Keratinocyte (primary cell): Measurements from ENCODE around the gene LRIT3. TPM values are rescaled to one million over a fixed set of nuclear protein-coding genes. Genes with fewer than 3 reads are reported as not detected.

Experiments
- DNase-seq: peaks from one replicate; pipeline ENCODE4 v3.0.0-alpha.2; 2011; ENCODE audit warnings: low read depth, missing footprints, low spot score
- FAIRE-seq: peaks from 2 replicates; lab custom pipeline; 2011; peaks lifted over from hg19 to GRCh38; lab: Jason Lieb, UNC
- H2AFZ ChIP-seq: 2 replicates; pipeline ENCODE4 v1.6.0; 2012; ENCODE audit warnings: low read length, control low read depth, inconsistent platforms; ENCODE audit not compliant: control insufficient read depth
- H3K27ac ChIP-seq: 2 replicates; pipeline ENCODE4 v1.5.1; 2011; ENCODE audit warnings: low read length; ENCODE audit not compliant: control insufficient read depth, insufficient read depth
- H3K27me3 ChIP-seq: 3 replicates; pipeline ENCODE4 v1.6.0; 2011; ENCODE audit warnings: low read length; ENCODE audit not compliant: control insufficient read depth, insufficient read depth; ENCODE audit errors: extremely low read depth
- H3K36me3 ChIP-seq, 2 experiments: 2 replicates in 1 of 2; 3 replicates in 1 of 2; pipeline ENCODE4 v1.5.1; 2011; ENCODE audit warnings: low read length in 2 of 2, mild to moderate bottlenecking in 1 of 2; ENCODE audit not compliant: control insufficient read depth in 2 of 2, insufficient read depth in 2 of 2; ENCODE audit errors: extremely low read depth in 1 of 2
- H3K4me1 ChIP-seq: 3 replicates; pipeline ENCODE4 v1.5.1; 2011; ENCODE audit warnings: low read length; ENCODE audit not compliant: control insufficient read depth, insufficient read depth; ENCODE audit errors: extremely low read depth
- H3K4me2 ChIP-seq: 3 replicates; pipeline ENCODE4 v1.6.0; 2011; ENCODE audit warnings: low read depth, low read length; ENCODE audit not compliant: control insufficient read depth, insufficient read depth; ENCODE audit errors: extremely low read depth
- H3K4me3 ChIP-seq, 3 experiments: fragments of 200-600 bp in 1 of 3; sonication (generic) in 1 of 3; 2 replicates in 2 of 3; 3 replicates in 1 of 3; pipeline ENCODE4 v1.5.1; 2011 to 2016; ENCODE audit warnings: low read length in 3 of 3, mild to moderate bottlenecking in 3 of 3, control low read depth in 2 of 3, inconsistent platforms in 1 of 3, low read depth in 1 of 3, mixed read lengths in 1 of 3, mixed run types in 1 of 3, moderate library complexity in 1 of 3; ENCODE audit not compliant: control insufficient read depth in 2 of 3, insufficient read depth in 2 of 3; ENCODE audit errors: extremely low read depth in 1 of 3
- H3K79me2 ChIP-seq: 2 replicates; pipeline ENCODE4 v1.6.0; 2012; ENCODE audit warnings: low read length; ENCODE audit not compliant: control insufficient read depth, insufficient read depth
- H3K9ac ChIP-seq: 3 replicates; pipeline ENCODE4 v1.6.0; 2011; ENCODE audit warnings: low read length; ENCODE audit not compliant: control insufficient read depth, insufficient read depth; ENCODE audit errors: extremely low read depth
- H3K9me1 ChIP-seq: 3 replicates; pipeline ENCODE4 v1.6.0; 2011; ENCODE audit warnings: low read length; ENCODE audit not compliant: control insufficient read depth, insufficient read depth; ENCODE audit errors: extremely low read depth
- H3K9me3 ChIP-seq: 2 replicates; pipeline ENCODE4 v1.5.1; 2012; ENCODE audit warnings: low read depth, low read length; ENCODE audit not compliant: control insufficient read depth
- H4K20me1 ChIP-seq: 3 replicates; pipeline ENCODE4 v1.6.0; 2011; ENCODE audit warnings: low read length; ENCODE audit not compliant: control insufficient read depth, insufficient read depth; ENCODE audit errors: extremely low read depth
- CTCF ChIP-seq, 3 experiments: IDR thresholded peaks in 1 of 3; conservative IDR thresholded peaks in 1 of 3; optimal IDR thresholded peaks in 1 of 3; 2 replicates in 2 of 3; 3 replicates in 1 of 3; pipeline versions ENCODE3 to v1.5.1; 2011; ENCODE audit warnings: low read length in 3 of 3, mild to moderate bottlenecking in 3 of 3, moderate library complexity in 2 of 3, control low read depth in 1 of 3, inconsistent platforms in 1 of 3; ENCODE audit not compliant: insufficient read depth in 2 of 3; ENCODE audit errors: extremely low read depth in 1 of 3
- EZH2 ChIP-seq: IDR thresholded peaks from one replicate; pipeline ENCODE4 v1.6.1; 2012; ENCODE audit warnings: inconsistent platforms, mild to moderate bottlenecking, low read length, moderate library complexity
- dilution Hi-C: fragments of 300-500 bp; cut with MboI; formaldehyde crosslinking; loops from one replicate; pipeline ENCODE4 v1.7.0; 2020; ENCODE audit warnings: low sequenced_read_pairs; ENCODE audit not compliant: extremely low pct_ligation_motif_present
- polyA plus RNA-seq, 5 experiments: library from polyadenylated mRNA; depleted of rRNA in 3 of 5; stranded (reverse) in 3 of 5; stranded (forward) in 1 of 5; unstranded in 1 of 5; fragments of >200 nt; gene quantifications; 1 replicate in 1 of 5; 2 replicates in 3 of 5; 3 replicates in 1 of 5; pipeline versions ENCODE4 v1.2.1 to v1.2.3, GENCODE V29; 2011 to 2012; ENCODE audit warnings: missing spikeins in 2 of 5, low read depth in 1 of 5, low replicate concordance in 1 of 5

Gene LRIT3
- polyA plus RNA-seq, 1 donor (not counting 4 experiments of a cell fraction or from before 2014, with no cell fraction given), result 0.09 TPM

DNA sequence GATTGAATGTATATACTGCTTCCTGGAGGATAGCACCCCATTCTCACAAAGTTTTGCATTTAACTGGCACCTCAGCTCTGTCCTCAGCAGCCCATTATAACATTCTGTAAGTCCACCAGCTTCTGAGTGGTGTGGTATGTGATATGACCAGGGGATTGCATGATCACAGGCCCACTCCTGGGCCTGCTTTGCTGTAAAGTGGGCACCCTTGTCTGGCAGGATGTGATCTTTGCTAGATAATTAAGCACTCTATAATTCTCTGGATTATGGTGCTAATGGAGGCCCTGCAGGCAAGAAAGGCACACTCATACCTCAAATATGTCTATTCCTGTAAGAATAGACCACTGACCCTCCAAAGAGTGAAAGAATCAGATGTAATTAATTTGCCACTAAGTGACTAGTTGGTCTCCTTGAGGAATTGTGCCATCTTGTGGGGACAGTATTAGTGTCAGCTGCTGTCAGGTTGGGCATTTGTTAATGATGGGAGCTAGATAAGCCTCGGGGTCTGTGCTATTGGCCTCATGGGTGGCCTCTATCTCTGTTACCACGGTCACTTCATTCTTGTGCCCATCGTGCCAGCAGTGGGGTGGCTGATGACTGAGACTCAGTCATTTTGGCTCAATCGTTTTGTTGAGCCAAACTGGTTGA, 43.9 kb upstream of the LRIT3 start:
- FAIRE-seq (no peak), DNase-seq (no peak)
- Histone ChIP-seq H3K4me3 (no peak overlapping the region), H4K20me1 (no peaks in the 10 kb centered on the region), H3K9me3 (no peaks in the 10 kb centered on the region), H3K36me3 (no peaks in the 10 kb centered on the region), H3K4me1 (no peaks in the 10 kb centered on the region), H3K27me3 (no peaks in the 10 kb centered on the region), H3K27ac (no peak overlapping the region), H3K9me1 (no peaks in the 10 kb centered on the region), H3K9ac (no peak overlapping the region), H3K4me2 (no peak overlapping the region), H2AFZ (no peak overlapping the region), H3K79me2 (no peaks in the 10 kb centered on the region)
- peak; percentile 26 to 75 (median 57) for TF ChIP-seq CTCF (optimal IDR thresholded peaks at IDR 0.05 in 1 of 3, IDR thresholded peaks at IDR 0.05 in 1 of 3, conservative IDR thresholded peaks at IDR 0.05 in 1 of 3; ENCODE audit: extremely low read depth in 1 of 3, insufficient read depth in 2 of 3, low read length in 3 of 3)
- no peak for TF ChIP-seq EZH2
- dilution Hi-C loops, result no loop called here

DNA sequence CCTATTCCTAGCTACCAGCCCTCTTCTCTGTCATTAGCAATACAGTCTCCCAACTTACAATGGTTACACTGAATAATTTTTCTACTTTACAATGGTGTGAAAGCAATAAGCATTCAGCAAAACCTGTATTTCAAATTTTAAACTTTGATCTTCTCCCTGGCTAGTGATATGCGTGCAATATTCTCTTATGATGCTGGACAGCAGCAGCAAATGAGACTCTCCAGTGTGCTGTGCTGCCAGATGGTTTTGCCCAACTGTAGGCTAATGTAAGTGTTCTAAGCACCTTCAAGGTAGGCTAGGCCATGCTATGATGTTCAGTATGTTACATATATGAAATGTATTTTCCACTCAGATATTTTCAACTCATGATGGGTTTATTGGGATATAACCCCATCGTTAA, 38.3 kb upstream of the LRIT3 start:
- no peaks in the 10 kb centered on the region for H3K27me3 ChIP-seq
- dilution Hi-C loops, result no loop called here
- no peak for FAIRE-seq

More for the DNA sequence above, 38.3 kb upstream of the LRIT3 start:
- H3K9me1 ChIP-seq, result no peaks in the 10 kb centered on the region
- no peak overlapping the region for H2AFZ ChIP-seq
- no peak overlapping the region for H3K27ac ChIP-seq
- no peaks in the 10 kb centered on the region for H3K79me2 ChIP-seq
- H3K36me3 ChIP-seq, result no peaks in the 10 kb centered on the region
- H3K9ac ChIP-seq, result no peak overlapping the region
- no peaks in the 10 kb centered on the region for H3K9me3 ChIP-seq
- no peak overlapping the region for H3K4me3 ChIP-seq
- H3K4me1 ChIP-seq, result no peaks in the 10 kb centered on the region
- H4K20me1 ChIP-seq, result no peaks in the 10 kb centered on the region
- no peak overlapping the region for H3K4me2 ChIP-seq
- no peak for TF ChIP-seq CTCF (optimal IDR thresholded peaks at IDR 0.05 in 1 of 3, IDR thresholded peaks at IDR 0.05 in 1 of 3, conservative IDR thresholded peaks at IDR 0.05 in 1 of 3; ENCODE audit: extremely low read depth in 1 of 3, insufficient read depth in 2 of 3, low read length in 3 of 3)
- TF ChIP-seq EZH2, result no peak
- DNase-seq, result no peak
